Smooth muscle cell (in vitro differentiated cells): ENCODE results near the gene ZNF366. TPM values are rescaled to one million over a fixed set of nuclear protein-coding genes. Genes with fewer than 3 reads are reported as not detected.
A peak's percentile ranks its signal among the peaks of the same experiment; 100 is the strongest.

Experiments
- DNase-seq: peaks from one replicate; lab custom pipeline; 2025; ENCODE audit not compliant: unreplicated experiment; lab: John Stamatoyannopoulos, UW
- H2AFZ ChIP-seq: fragments of 200-600 bp; sonication (generic); 2 replicates; pipeline ENCODE4 v1.6.0; 2016; ENCODE audit warnings: antibody characterized with exemption, low read depth, mild to moderate bottlenecking
- H3F3A ChIP-seq: fragments of 200-600 bp; sonication (generic); 2 replicates; pipeline ENCODE4 v1.6.0; 2017; ENCODE audit warnings: antibody characterized with exemption, low read depth
- H3K27ac ChIP-seq: fragments of 200-600 bp; sonication (generic); 2 replicates; pipeline ENCODE4 v1.5.1; 2016; ENCODE audit warnings: low read depth, mild to moderate bottlenecking
- H3K27me3 ChIP-seq: fragments of 200-600 bp; sonication (generic); 2 replicates; pipeline ENCODE4 v1.6.1; 2016; ENCODE audit warnings: low read depth, mild to moderate bottlenecking
- H3K36me3 ChIP-seq: fragments of 200-600 bp; sonication (generic); 2 replicates; pipeline ENCODE4 v1.5.1; 2016; ENCODE audit warnings: low read depth
- H3K4me1 ChIP-seq: fragments of 200-600 bp; sonication (generic); 2 replicates; pipeline ENCODE4 v1.5.1; 2016; ENCODE audit warnings: low read depth
- H3K4me2 ChIP-seq: fragments of 200-600 bp; sonication (generic); 2 replicates; pipeline ENCODE4 v1.6.0; 2016; ENCODE audit warnings: mild to moderate bottlenecking
- H3K4me3 ChIP-seq: fragments of 200-600 bp; sonication (generic); 2 replicates; pipeline ENCODE4 v1.5.1; 2016; ENCODE audit warnings: mild to moderate bottlenecking
- H3K79me2 ChIP-seq: fragments of 200-600 bp; sonication (generic); 2 replicates; pipeline ENCODE4 v1.6.0; 2016; ENCODE audit warnings: low read depth, mild to moderate bottlenecking
- H3K9ac ChIP-seq: fragments of 200-600 bp; sonication (generic); 2 replicates; pipeline ENCODE4 v1.6.0; 2016; ENCODE audit warnings: low read depth
- H3K9me3 ChIP-seq: fragments of 200-600 bp; sonication (generic); replicated peaks from 2 replicates; pipeline ENCODE4 v1.5.1; 2016; ENCODE audit warnings: low read depth
- H4K20me1 ChIP-seq: fragments of 200-600 bp; sonication (generic); 2 replicates; pipeline ENCODE4 v1.6.0; 2016; ENCODE audit warnings: low read depth
- CTCF ChIP-seq: fragments of 200-600 bp; sonication (generic); IDR thresholded peaks from 2 replicates; pipeline ENCODE4 v1.5.1; 2017; ENCODE audit warnings: borderline replicate concordance, mild to moderate bottlenecking, antibody characterized with exemption; ENCODE audit not compliant: insufficient read depth, poor library complexity, severe bottlenecking
- WGBS: methylation state at CpG from one replicate; pipeline ENCODE4 v1.1.7; 2016; ENCODE audit warnings: low lambda C conversion rate; 5-methylcytosine and 5-hydroxymethylcytosine counted together
- polyA plus RNA-seq: library from polyadenylated mRNA; unstranded; fragments of >200 nt; fragmentation: Nextera tagmentation; extraction: Ambion mirVana; gene quantifications from 2 replicates; pipeline ENCODE4 v1.2.1, GENCODE V29; 2016
- total RNA-seq: library from RNA; depleted of rRNA; stranded (reverse); fragments of >200 nt; gene quantifications from 2 replicates; pipeline ENCODE4 v1.2.3, GENCODE V29; 2014

ZNF366 gene
- total and polyA plus RNA-seq, 2 experiments from 2014 or later = not detected

- no peaks in the 10 kb centered on the region for H3K79me2 ChIP-seq
- no peaks in the 10 kb centered on the region for H3F3A ChIP-seq
- peaks cover 12% of the 10 kb centered on the region for H3K4me1 ChIP-seq
- H3K4me3 ChIP-seq = no peak overlapping the region
- H4K20me1 ChIP-seq = no peaks in the 10 kb centered on the region
- H3K27ac ChIP-seq = peak overlapping the region; percentile 57
- no peak overlapping the region for H3K9ac ChIP-seq
- H3K9me3 ChIP-seq = no peaks in the 10 kb centered on the region
- peak overlapping the region; percentile 49 for H3K4me2 ChIP-seq
- 27% methylated on average over 9 of the region's 9 CpGs for WGBS
- no peaks in the 10 kb centered on the region for H3K27me3 ChIP-seq
- H3K36me3 ChIP-seq = no peaks in the 10 kb centered on the region
- H2AFZ ChIP-seq = peak overlapping the region; percentile 91
- TF ChIP-seq CTCF = no peak
- DNase-seq = no peak
These were observed 54.5 kb downstream of the ZNF366 start for GRCh38 chr5:72452515-72453245.

- TF ChIP-seq CTCF = no peak
- Histone ChIP-seq H3K27me3 (no peaks in the 10 kb centered on the region), H3K4me3 (no peak overlapping the region), H3K4me2 (peak overlapping the region; percentile 49), H3K79me2 (no peaks in the 10 kb centered on the region), H4K20me1 (no peaks in the 10 kb centered on the region), H3K36me3 (no peaks in the 10 kb centered on the region), H3K4me1 (peaks cover 12% of the 10 kb centered on the region), H2AFZ (peak overlapping the region; percentile 91), H3K9ac (no peak overlapping the region), H3K9me3 (no peaks in the 10 kb centered on the region), H3F3A (no peaks in the 10 kb centered on the region), H3K27ac (peak overlapping the region; percentile 57)
- WGBS = 59% methylated on average over 13 of the region's 13 CpGs
- DNase-seq = no peak
These were observed 55.3 kb downstream of the ZNF366 start for GRCh38 chr5:72451741-72452505.

- WGBS = 50% methylated on average over 1 of the region's 1 CpG
- Histone ChIP-seq H2AFZ (no peak overlapping the region), H3K79me2 (no peaks in the 10 kb centered on the region), H3K4me3 (no peak overlapping the region), H3K36me3 (no peaks in the 10 kb centered on the region), H3K27ac (no peak overlapping the region), H3K9me3 (no peaks in the 10 kb centered on the region), H3K4me2 (no peak overlapping the region), H3K9ac (no peak overlapping the region), H4K20me1 (no peaks in the 10 kb centered on the region), H3F3A (no peaks in the 10 kb centered on the region), H3K27me3 (no peaks in the 10 kb centered on the region), H3K4me1 (peaks cover 12% of the 10 kb centered on the region)
- no peak for DNase-seq
- TF ChIP-seq CTCF = no peak
These were observed 58.8 kb downstream of the ZNF366 start for GRCh38 chr5:72448368-72448767.
